Right forelimb (tissue), 1 donor: ENCODE data around the gene PRSS22.
A peak's percentile ranks its signal among the peaks of the same experiment; 100 is the strongest.
"Not testable (repeated sequence)": the region's sequence is repeated elsewhere in the genome, so short reads cannot be mapped to it uniquely, and the experiment has no call there.

Source experiments
- DNase-seq: peaks from one replicate; pipeline ENCODE4 v3.0.0-alpha.2; 2018

Gene PRSS22, protein sequence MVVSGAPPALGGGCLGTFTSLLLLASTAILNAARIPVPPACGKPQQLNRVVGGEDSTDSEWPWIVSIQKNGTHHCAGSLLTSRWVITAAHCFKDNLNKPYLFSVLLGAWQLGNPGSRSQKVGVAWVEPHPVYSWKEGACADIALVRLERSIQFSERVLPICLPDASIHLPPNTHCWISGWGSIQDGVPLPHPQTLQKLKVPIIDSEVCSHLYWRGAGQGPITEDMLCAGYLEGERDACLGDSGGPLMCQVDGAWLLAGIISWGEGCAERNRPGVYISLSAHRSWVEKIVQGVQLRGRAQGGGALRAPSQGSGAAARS

DNA sequence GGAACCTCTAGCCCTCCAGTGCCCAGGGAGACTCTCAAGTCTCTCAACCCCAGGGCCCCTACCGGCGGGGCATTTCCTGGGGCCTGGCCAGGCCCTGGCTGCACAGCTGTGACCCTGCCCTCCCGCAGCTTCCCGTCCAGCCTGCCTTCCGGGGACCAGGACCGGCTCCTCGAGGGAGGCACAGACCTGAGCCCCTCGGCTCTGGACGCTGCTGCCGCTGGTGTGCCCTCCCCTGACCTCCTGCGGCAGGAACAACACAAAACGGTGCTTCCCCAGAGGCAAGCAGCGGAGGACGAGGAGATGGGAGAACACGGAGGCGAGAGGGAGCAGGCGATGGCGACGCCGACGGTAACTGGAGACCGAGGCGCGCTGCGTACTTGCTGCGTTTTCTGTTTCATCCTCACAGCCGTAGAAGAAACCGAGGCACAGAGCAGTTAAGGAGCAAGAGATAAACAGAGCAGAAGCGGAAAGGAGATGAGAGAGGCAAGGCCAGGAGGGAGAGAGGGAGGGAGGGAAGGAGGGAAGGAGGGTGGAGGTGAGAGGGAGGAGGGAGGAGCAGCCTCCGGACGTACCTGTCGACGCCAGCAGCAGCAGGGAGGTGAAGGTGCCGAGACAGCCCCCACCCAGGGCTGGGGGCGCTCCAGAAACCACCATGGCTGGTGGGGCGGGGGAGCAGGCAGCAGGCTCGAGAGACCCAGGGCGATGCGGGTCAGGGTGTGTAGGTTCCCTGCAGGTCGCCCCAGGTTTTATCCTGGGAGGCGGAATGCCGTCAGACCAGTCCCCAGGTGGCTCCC lies at the start of gene PRSS22:
Gene PRSS22 (minus strand): TSS at position 720 of the 794 bp plus-strand sequence. CDS start 66 bp downstream, at position 654.
- DNase-seq = no peak

GRCh38 chr16:2907084-2907753 lies 49.2 kb upstream of the PRSS22 start:
- DNase-seq = not testable (repeated sequence)

GRCh38 chr16:2905988-2906387 lies 48.0 kb upstream of the PRSS22 start:
- no peak for DNase-seq

DNA sequence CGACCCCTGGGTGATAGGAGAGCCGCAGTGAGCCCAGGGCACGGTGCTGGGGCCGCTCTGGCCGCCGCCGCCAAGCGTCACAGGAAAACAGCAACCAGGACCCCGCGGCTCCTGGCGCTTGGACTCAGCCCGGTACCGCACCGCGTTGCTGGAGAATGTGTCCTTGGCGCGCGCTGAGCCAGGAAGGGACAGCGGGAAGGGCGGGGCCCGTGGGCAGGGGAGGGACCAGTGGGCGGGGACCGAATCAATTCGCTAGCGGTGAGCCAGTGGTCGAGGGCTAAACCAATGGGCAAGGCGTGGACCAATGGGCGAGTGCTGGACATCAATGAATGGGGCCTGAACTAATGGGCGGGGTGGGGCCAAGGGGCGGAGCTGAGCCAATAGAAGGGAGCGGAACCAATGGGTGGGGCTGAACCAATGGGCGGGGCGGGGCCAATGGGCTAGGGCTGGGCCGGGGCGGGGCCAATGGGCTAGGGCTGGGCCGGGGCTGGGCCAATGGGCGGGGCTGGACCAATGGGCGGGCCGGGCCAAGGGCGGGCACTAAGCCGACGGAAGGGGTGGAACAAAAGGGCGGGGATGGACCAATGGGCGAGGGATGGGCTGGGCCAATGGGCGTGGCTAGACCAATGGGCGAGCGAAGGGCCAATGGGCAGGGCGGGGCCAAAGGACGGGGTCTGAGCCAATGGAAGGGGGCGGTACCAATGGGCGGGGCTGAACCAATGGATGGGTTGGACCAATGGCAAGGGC lies 47.4 kb upstream of the PRSS22 start:
- peak; percentile 93 for DNase-seq

GRCh38 chr16:2904922-2905240 lies 46.9 kb upstream of the PRSS22 start:
- DNase-seq = no peak

- peak; percentile 91 for DNase-seq
Observed at GRCh38 chr16:2904100-2904921, 46.3 kb upstream of the PRSS22 start.

- no peak for DNase-seq
Observed at GRCh38 chr16:2902337-2903130, 44.6 kb upstream of the PRSS22 start.

- no peak for DNase-seq
Observed at GRCh38 chr16:2900526-2901075, 42.6 kb upstream of the PRSS22 start.

GRCh38 chr16:2899564-2900072 lies 41.6 kb upstream of the PRSS22 start:
- DNase-seq = no peak

GRCh38 chr16:2898831-2899563 lies 41.0 kb upstream of the PRSS22 start:
- no peak for DNase-seq

DNA sequence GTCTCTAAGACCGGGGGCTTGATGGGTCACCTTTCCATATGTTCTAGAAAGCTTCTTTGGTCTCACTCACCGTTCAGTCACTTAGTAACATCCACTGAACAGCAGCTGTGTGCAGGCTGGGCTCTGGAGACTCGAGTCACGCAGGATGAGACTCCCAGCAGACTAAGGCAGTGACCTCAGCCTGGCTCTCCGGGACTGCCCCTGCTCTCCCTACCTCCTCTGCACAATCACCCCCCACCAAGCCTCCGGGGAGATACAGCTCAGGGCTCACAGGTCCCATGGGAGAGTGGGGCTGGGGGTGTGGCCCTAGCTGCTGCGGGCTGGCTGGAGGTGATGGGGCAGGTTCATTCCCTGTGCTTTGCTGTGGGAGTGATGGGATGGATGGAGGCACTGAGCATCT lies 39.1 kb upstream of the PRSS22 start:
- no peak for DNase-seq

GRCh38 chr16:2896480-2897010 lies 38.6 kb upstream of the PRSS22 start:
- DNase-seq = no peak

- DNase-seq = no peak
Observed at GRCh38 chr16:2895813-2896212, 37.8 kb upstream of the PRSS22 start.

GRCh38 chr16:2894231-2894630 lies 36.3 kb upstream of the PRSS22 start:
- no peak for DNase-seq

DNA sequence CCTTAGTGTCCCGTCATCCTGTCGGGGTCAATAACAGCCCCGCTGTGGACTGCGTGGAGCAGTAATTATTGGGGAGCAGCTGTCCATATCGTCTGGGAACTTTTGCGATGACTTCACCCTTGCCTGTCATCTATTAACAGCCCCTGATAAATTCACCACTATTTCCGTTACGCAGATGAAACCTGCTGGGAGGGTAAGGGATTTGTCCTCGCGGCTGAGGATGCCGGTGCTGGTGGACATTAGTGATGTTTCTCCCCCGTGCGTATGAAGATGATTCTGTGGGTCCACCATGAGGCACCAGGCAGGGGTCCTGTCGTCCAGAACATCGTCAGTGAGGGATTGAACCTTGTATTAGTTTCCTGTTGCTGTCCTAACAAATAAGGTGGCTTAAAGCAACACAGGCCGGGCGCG lies 26.1 kb upstream of the PRSS22 start:
- no peak for DNase-seq

GRCh38 chr16:2883458-2883908 lies 25.5 kb upstream of the PRSS22 start:
- no peak for DNase-seq

DNA sequence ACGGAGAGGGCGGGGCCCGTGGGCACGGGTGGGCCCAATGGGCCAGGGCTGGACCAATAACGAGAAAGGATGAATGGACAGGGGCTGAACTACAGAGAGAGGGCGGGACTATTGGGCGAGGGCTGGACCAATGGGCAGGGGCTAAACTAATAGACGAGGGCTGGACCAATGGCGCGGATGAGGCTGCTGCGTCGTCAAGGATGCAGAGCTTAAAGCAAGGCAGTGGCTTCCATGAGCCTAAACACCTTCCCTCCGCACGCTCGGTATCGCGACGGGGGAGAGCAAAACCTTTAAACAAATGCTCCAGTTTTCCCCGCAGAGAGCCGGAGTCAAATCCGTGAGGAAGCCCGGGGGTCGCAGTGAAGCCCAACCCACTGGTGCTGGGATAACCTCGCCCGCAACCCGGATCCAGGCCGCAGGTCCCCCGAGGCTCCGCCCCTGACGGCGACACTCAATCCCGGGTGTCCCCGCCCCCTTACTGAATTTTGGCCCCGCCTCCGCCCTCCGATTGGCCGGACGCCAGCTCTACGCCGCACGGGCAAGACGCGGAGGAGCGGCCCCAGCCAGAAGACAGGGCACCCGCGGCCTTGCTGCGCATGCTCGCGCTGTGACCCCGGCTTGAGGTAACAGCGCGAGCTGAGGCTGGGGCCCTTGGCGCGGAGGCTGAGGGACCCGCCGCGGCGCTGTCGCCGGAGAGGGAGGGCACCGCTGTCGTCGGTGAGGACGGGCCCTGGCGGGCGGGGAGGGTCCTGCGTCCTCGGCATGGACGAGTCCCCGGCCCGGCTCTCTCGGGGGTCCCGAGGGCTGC lies 24.9 kb upstream of the PRSS22 start, which contains the start of gene FLYWCH2:
Gene FLYWCH2 (plus strand): TSS at position 566 of the 808 bp plus-strand sequence. CDS start 13,235 bp downstream, outside the sequence.
- peak; percentile 100 for DNase-seq
